ENCODE data around the gene SAPCD2. TPM values are rescaled to one million over a fixed set of nuclear protein-coding genes. Genes with fewer than 3 reads are reported as not detected.

SAPCD2 gene
- total and polyA plus RNA-seq, 2 experiments from 2014 or later = 13.4 to 60.3 TPM

DNA sequence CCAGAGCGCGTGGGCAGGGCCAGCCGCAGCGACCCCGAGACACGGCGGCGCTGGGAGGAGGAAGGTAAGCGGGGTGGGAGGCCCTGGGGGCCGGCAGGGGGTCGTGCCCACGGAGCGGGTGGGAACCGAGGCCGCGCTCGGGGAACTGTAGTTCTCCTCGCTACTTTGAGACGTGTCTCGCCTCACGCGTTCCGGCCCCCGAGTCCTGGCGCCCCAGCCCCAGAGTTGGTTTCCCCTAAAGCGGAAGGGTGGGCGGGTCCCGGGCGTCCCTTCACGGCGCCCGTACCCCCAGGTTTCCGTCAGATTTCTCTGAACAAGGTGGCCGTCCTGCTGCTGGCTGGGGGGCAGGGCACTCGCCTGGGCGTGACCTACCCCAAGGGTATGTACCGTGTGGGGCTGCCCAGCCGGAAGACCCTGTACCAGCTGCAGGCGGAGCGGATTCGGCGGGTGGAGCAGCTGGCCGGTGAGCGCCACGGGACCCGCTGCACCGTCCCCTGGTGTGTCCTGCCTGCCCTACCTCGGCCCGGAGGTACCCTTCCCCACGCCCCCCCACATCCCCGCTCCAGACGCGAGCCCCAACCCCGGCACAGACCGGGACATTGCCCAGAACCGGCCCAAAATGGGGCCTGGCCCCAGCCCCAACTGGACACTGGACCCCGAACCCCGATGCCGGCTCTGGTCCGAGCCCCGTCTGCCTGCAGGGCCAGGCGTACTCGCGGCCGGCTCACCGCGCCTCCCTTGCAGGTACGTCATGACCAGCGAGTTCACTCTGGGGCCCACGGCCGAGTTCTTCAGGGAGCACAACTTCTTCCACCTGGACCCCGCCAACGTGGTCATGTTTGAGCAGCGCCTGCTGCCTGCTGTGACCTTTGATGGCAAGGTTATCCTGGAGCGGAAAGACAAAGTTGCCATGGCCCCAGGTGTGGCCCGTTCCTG lies 7.7 kb upstream of the SAPCD2 start:
- Histone ChIP-seq H3K79me2 (replicated peaks; ENCODE audit: insufficient read depth) (no peaks in the 10 kb centered on the region), H4K20me1 (replicated peaks; ENCODE audit: insufficient read depth) (0 out of 2 replicates have a peak, but pooled peaks cover 6% of the 10 kb centered on the region), H3K27ac (ENCODE audit: low read depth) (no peak overlapping the region), H3K4me2 (peak overlapping the region; percentile 88), H2AFZ (no peak overlapping the region; the same call in 1 of the 2 replicates), H3K4me1 (ENCODE audit: insufficient read depth) (peaks cover 24% of the 10 kb centered on the region), H3K36me3 (ENCODE audit: insufficient read depth) (no peaks in the 10 kb centered on the region), H3K27me3 (ENCODE audit: insufficient read depth) (peaks cover 40% of the 10 kb centered on the region), H3K9me2 (ENCODE audit: insufficient read depth) (no peaks in the 10 kb centered on the region), H3F3A (replicated peaks; ENCODE audit: low read depth) (peaks cover 27% of the 10 kb centered on the region), H3K4me3 (peak overlapping the region; percentile 64)
- TF ChIP-seq ZNF114 (CRISPR knock-in tag; IDR thresholded peaks at IDR 0.05) (no peak), JUNB (IDR thresholded peaks at IDR 0.05; ENCODE audit: unreplicated experiment) (no peak), EZH2phosphoT487 (IDR thresholded peaks at IDR 0.05; ENCODE audit: unreplicated experiment) (no peak), POLR2AphosphoS5 (IDR thresholded peaks at IDR 0.05; ENCODE audit: low read depth) (no peak), NANOG (IDR thresholded peaks at IDR 0.05; ENCODE audit: borderline replicate concordance) (no peak), REST (IDR thresholded peaks at IDR 0.05; ENCODE audit: unreplicated experiment) (no peak), ZNF331 (CRISPR knock-in tag; IDR thresholded peaks at IDR 0.05; ENCODE audit: low read depth) (no peak), EZH2 (IDR thresholded peaks at IDR 0.05; ENCODE audit: low read depth, unreplicated experiment) (no peak), STAT1 (IDR thresholded peaks at IDR 0.05; ENCODE audit: unreplicated experiment) (no peak), CREB1 (CRISPR knock-in tag; IDR thresholded peaks at IDR 0.05; ENCODE audit: low read depth) (no peak)
- TF ChIP-seq, protein P1, sequence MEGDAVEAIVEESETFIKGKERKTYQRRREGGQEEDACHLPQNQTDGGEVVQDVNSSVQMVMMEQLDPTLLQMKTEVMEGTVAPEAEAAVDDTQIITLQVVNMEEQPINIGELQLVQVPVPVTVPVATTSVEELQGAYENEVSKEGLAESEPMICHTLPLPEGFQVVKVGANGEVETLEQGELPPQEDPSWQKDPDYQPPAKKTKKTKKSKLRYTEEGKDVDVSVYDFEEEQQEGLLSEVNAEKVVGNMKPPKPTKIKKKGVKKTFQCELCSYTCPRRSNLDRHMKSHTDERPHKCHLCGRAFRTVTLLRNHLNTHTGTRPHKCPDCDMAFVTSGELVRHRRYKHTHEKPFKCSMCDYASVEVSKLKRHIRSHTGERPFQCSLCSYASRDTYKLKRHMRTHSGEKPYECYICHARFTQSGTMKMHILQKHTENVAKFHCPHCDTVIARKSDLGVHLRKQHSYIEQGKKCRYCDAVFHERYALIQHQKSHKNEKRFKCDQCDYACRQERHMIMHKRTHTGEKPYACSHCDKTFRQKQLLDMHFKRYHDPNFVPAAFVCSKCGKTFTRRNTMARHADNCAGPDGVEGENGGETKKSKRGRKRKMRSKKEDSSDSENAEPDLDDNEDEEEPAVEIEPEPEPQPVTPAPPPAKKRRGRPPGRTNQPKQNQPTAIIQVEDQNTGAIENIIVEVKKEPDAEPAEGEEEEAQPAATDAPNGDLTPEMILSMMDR (conservative IDR thresholded peaks at IDR 0.05; ENCODE audit: low read depth in 2 of 2) = no peak
- TF ChIP-seq, protein P2, sequence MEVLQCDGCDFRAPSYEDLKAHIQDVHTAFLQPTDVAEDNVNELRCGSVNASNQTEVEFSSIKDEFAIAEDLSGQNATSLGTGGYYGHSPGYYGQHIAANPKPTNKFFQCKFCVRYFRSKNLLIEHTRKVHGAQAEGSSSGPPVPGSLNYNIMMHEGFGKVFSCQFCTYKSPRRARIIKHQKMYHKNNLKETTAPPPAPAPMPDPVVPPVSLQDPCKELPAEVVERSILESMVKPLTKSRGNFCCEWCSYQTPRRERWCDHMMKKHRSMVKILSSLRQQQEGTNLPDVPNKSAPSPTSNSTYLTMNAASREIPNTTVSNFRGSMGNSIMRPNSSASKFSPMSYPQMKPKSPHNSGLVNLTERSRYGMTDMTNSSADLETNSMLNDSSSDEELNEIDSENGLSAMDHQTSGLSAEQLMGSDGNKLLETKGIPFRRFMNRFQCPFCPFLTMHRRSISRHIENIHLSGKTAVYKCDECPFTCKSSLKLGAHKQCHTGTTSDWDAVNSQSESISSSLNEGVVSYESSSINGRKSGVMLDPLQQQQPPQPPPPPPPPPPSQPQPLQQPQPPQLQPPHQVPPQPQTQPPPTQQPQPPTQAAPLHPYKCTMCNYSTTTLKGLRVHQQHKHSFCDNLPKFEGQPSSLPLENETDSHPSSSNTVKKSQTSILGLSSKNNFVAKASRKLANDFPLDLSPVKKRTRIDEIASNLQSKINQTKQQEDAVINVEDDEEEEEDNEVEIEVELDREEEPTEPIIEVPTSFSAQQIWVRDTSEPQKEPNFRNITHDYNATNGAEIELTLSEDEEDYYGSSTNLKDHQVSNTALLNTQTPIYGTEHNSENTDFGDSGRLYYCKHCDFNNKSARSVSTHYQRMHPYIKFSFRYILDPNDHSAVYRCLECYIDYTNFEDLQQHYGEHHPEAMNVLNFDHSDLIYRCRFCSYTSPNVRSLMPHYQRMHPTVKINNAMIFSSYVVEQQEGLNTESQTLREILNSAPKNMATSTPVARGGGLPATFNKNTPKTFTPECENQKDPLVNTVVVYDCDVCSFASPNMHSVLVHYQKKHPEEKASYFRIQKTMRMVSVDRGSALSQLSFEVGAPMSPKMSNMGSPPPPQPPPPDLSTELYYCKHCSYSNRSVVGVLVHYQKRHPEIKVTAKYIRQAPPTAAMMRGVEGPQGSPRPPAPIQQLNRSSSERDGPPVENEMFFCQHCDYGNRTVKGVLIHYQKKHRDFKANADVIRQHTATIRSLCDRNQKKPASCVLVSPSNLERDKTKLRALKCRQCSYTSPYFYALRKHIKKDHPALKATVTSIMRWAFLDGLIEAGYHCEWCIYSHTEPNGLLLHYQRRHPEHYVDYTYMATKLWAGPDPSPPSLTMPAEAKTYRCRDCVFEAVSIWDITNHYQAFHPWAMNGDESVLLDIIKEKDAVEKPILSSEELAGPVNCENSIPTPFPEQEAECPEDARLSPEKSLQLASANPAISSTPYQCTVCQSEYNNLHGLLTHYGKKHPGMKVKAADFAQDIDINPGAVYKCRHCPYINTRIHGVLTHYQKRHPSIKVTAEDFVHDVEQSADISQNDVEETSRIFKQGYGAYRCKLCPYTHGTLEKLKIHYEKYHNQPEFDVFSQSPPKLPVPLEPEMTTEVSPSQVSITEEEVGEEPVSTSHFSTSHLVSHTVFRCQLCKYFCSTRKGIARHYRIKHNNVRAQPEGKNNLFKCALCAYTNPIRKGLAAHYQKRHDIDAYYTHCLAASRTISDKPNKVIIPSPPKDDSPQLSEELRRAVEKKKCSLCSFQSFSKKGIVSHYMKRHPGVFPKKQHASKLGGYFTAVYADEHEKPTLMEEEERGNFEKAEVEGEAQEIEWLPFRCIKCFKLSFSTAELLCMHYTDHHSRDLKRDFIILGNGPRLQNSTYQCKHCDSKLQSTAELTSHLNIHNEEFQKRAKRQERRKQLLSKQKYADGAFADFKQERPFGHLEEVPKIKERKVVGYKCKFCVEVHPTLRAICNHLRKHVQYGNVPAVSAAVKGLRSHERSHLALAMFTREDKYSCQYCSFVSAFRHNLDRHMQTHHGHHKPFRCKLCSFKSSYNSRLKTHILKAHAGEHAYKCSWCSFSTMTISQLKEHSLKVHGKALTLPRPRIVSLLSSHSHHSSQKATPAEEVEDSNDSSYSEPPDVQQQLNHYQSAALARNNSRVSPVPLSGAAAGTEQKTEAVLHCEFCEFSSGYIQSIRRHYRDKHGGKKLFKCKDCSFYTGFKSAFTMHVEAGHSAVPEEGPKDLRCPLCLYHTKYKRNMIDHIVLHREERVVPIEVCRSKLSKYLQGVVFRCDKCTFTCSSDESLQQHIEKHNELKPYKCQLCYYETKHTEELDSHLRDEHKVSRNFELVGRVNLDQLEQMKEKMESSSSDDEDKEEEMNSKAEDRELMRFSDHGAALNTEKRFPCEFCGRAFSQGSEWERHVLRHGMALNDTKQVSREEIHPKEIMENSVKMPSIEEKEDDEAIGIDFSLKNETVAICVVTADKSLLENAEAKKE (CRISPR knock-in tag; IDR thresholded peaks at IDR 0.05) = no peak
- TF ChIP-seq, protein P3, sequence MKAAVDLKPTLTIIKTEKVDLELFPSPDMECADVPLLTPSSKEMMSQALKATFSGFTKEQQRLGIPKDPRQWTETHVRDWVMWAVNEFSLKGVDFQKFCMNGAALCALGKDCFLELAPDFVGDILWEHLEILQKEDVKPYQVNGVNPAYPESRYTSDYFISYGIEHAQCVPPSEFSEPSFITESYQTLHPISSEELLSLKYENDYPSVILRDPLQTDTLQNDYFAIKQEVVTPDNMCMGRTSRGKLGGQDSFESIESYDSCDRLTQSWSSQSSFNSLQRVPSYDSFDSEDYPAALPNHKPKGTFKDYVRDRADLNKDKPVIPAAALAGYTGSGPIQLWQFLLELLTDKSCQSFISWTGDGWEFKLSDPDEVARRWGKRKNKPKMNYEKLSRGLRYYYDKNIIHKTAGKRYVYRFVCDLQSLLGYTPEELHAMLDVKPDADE (IDR thresholded peaks at IDR 0.05) = no peak
- peaks cover 13% of the 10 kb centered on the region for H3K4me1 Mint-ChIP-seq
- peak overlapping the region; percentile 70 for H3K4me3 Mint-ChIP-seq
- H3K27me3 Mint-ChIP-seq (ENCODE audit: insufficient read depth, low read depth, poor library complexity) = peaks cover 48% of the 10 kb centered on the region
- no peaks in the 10 kb centered on the region for H3K36me3 Mint-ChIP-seq (ENCODE audit: low read depth)
- no peak for DNase-seq (ENCODE audit: low spot score)
- H3K9me3 Mint-ChIP-seq = no peaks in the 10 kb centered on the region
- no peak overlapping the region for H3K27ac Mint-ChIP-seq
- peak; percentile 11 for ATAC-seq
